ENCODE measurements around the gene OTOGL. TPM values are rescaled to one million over a fixed set of nuclear protein-coding genes. Genes with fewer than 3 reads are reported as not detected.

The OTOGL gene
- total RNA-seq, 3 donors from 2014 or later = not detected

GRCh38 chr12:80401191-80401590 is 301.9 kb downstream of the OTOGL start:
- no peaks in the 10 kb centered on the region for H3K9me3 Mint-ChIP-seq
- DNase-seq = no peak

GRCh38 chr12:80404629-80405028 is 305.3 kb downstream of the OTOGL start:
- H3K4me3 Mint-ChIP-seq = no peak overlapping the region

More at GRCh38 chr12:80401191-80401590, 301.9 kb downstream of the OTOGL start:
- Mint-ChIP-seq H3K4me1 (ENCODE audit: low read depth) (no peaks in the 10 kb centered on the region), H3K36me3 (ENCODE audit: insufficient read depth) (no peaks in the 10 kb centered on the region), H3K4me3 (no peak overlapping the region), H3K27me3 (ENCODE audit: low read depth) (peaks cover 2% of the 10 kb centered on the region)
- ATAC-seq = no peak

GRCh38 chr12:80406253-80406652 is 306.9 kb downstream of the OTOGL start:
- ATAC-seq (no peak), DNase-seq (no peak)
- Mint-ChIP-seq H3K27me3 (ENCODE audit: low read depth) (no peaks in the 10 kb centered on the region), H3K4me3 (no peak overlapping the region), H3K36me3 (ENCODE audit: insufficient read depth) (no peaks in the 10 kb centered on the region), H3K4me1 (ENCODE audit: low read depth) (no peaks in the 10 kb centered on the region), H3K9me3 (no peaks in the 10 kb centered on the region)

More at GRCh38 chr12:80404629-80405028, 305.3 kb downstream of the OTOGL start:
- Mint-ChIP-seq H3K9me3 (no peaks in the 10 kb centered on the region), H3K4me1 (ENCODE audit: low read depth) (no peaks in the 10 kb centered on the region), H3K27me3 (ENCODE audit: low read depth) (peaks cover 2% of the 10 kb centered on the region), H3K36me3 (ENCODE audit: insufficient read depth) (no peaks in the 10 kb centered on the region)
- ATAC-seq (no peak), DNase-seq (no peak)

GRCh38 chr12:80411787-80412186 is 312.4 kb downstream of the OTOGL start:
- no peak overlapping the region for H3K4me3 Mint-ChIP-seq
- no peaks in the 10 kb centered on the region for H3K36me3 Mint-ChIP-seq (ENCODE audit: insufficient read depth)
- ATAC-seq = no peak
- H3K9me3 Mint-ChIP-seq = no peaks in the 10 kb centered on the region
- no peaks in the 10 kb centered on the region for H3K4me1 Mint-ChIP-seq (ENCODE audit: low read depth)
- DNase-seq = no peak
- H3K27me3 Mint-ChIP-seq (ENCODE audit: low read depth) = no peaks in the 10 kb centered on the region

GRCh38 chr12:80412343-80412953 is 313.1 kb downstream of the OTOGL start:
- Mint-ChIP-seq H3K4me1 (ENCODE audit: low read depth) (no peaks in the 10 kb centered on the region), H3K36me3 (ENCODE audit: insufficient read depth) (no peaks in the 10 kb centered on the region), H3K27me3 (ENCODE audit: low read depth) (no peaks in the 10 kb centered on the region), H3K4me3 (no peak overlapping the region), H3K9me3 (no peaks in the 10 kb centered on the region)
- DNase-seq = no peak
- no peak for ATAC-seq

- Mint-ChIP-seq H3K4me1 (ENCODE audit: low read depth) (no peaks in the 10 kb centered on the region), H3K36me3 (ENCODE audit: insufficient read depth) (no peaks in the 10 kb centered on the region), H3K27me3 (ENCODE audit: low read depth) (no peaks in the 10 kb centered on the region), H3K9me3 (no peaks in the 10 kb centered on the region), H3K4me3 (no peak overlapping the region)
- ATAC-seq (no peak), DNase-seq (no peak)
Observed at GRCh38 chr12:80413462-80413861, 314.1 kb downstream of the OTOGL start.

GRCh38 chr12:80415466-80415865 is 316.1 kb downstream of the OTOGL start:
- Mint-ChIP-seq H3K4me3 (no peak overlapping the region), H3K4me1 (ENCODE audit: low read depth) (no peaks in the 10 kb centered on the region), H3K9me3 (no peaks in the 10 kb centered on the region), H3K27me3 (ENCODE audit: low read depth) (no peaks in the 10 kb centered on the region), H3K36me3 (ENCODE audit: insufficient read depth) (no peaks in the 10 kb centered on the region)
- no peak for DNase-seq
- ATAC-seq = no peak

GRCh38 chr12:80419644-80420043 is 320.3 kb downstream of the OTOGL start:
- Mint-ChIP-seq H3K4me1 (ENCODE audit: low read depth) (no peaks in the 10 kb centered on the region), H3K4me3 (no peak overlapping the region), H3K36me3 (ENCODE audit: insufficient read depth) (no peaks in the 10 kb centered on the region), H3K27me3 (ENCODE audit: low read depth) (no peaks in the 10 kb centered on the region), H3K9me3 (no peaks in the 10 kb centered on the region)
- ATAC-seq (no peak), DNase-seq (no peak)

GRCh38 chr12:80420075-80420474 is 320.7 kb downstream of the OTOGL start:
- Mint-ChIP-seq H3K4me3 (no peak overlapping the region), H3K27me3 (ENCODE audit: low read depth) (no peaks in the 10 kb centered on the region), H3K36me3 (ENCODE audit: insufficient read depth) (no peaks in the 10 kb centered on the region), H3K9me3 (no peaks in the 10 kb centered on the region), H3K4me1 (ENCODE audit: low read depth) (no peaks in the 10 kb centered on the region)
- ATAC-seq (no peak), DNase-seq (no peak)

- DNase-seq (no peak), ATAC-seq (no peak)
- no peaks in the 10 kb centered on the region for H3K9me3 Mint-ChIP-seq
- no peaks in the 10 kb centered on the region for H3K27me3 Mint-ChIP-seq (ENCODE audit: low read depth)
- no peaks in the 10 kb centered on the region for H3K4me1 Mint-ChIP-seq (ENCODE audit: low read depth)
- no peaks in the 10 kb centered on the region for H3K36me3 Mint-ChIP-seq (ENCODE audit: insufficient read depth)
- H3K4me3 Mint-ChIP-seq = no peak overlapping the region
Observed at GRCh38 chr12:80422550-80422949, 323.2 kb downstream of the OTOGL start.

Other genes with a start within 250 kb of the OTOGL start
- gene PPP1R12A, start 164.4 kb upstream of the OTOGL start, total RNA-seq = 10 to 100 TPM; 51.0 to 62.5 (median 56.8) TPM

Data from activated T-cell treated with anti-CD3 and anti-CD28 coated beads, Interleukin-2, amount 50 U/mL, for 4 hours (primary cell).